ENCODE measurements around the gene COL3A1. TPM values are rescaled to one million over a fixed set of nuclear protein-coding genes. Genes with fewer than 3 reads are reported as not detected.

COL3A1 gene
- total and polyA plus RNA-seq, 2 of the 13 experiments (the other 11 are each of a cell fraction or from before 2014, with no cell fraction given), result 0.04 TPM; not detected in 1

DNA sequence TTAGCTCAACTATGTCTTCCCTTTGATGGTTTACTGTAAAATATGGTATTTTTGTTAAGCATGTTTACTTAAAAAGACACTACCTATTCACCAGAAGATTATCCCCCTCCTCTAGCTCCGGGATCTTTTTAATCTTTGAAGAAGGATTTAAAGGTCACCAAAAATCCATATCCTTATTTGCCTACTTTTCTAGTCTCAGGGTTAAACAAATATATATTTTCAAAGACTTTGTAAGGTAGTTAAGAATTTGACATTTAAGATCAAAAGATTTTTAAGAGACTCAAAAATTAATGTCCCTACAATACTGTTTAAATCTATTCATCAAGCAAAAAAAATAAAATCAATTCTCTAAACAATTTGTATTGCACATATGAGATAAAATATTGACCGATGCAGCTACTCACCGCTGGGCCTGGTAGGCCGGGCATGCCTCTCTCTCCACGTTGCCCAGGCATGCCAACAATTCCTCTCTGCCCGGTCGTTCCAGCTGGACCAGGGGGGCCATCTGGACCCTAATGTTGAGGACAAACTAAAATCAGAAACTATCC lies 76.1 kb downstream of the COL3A1 start (continued):
- TF ChIP-seq ZNF337 (CRISPR knock-in tag; IDR thresholded peaks at IDR 0.05; ENCODE audit: borderline replicate concordance, low read depth), result no peak
- TF ChIP-seq ZNF547 (CRISPR knock-in tag; IDR thresholded peaks at IDR 0.05), result no peak
- peak; percentile 97 for TF ChIP-seq HMG20A (CRISPR knock-in tag; IDR thresholded peaks at IDR 0.05; ENCODE audit: borderline replicate concordance)
- TF ChIP-seq HNRNPL (IDR thresholded peaks at IDR 0.05; ENCODE audit: low read depth, low read length), result peak; percentile 79; the same call in 1 of the 2 replicates
- peak; percentile 76; the same call in 1 of the 2 replicates for TF ChIP-seq MYC (CRISPR knock-in tag; IDR thresholded peaks at IDR 0.05; ENCODE audit: borderline replicate concordance)
- TF ChIP-seq FOXA3 (CRISPR knock-in tag; IDR thresholded peaks at IDR 0.05), result peak; percentile 99
- TF ChIP-seq, protein P1, sequence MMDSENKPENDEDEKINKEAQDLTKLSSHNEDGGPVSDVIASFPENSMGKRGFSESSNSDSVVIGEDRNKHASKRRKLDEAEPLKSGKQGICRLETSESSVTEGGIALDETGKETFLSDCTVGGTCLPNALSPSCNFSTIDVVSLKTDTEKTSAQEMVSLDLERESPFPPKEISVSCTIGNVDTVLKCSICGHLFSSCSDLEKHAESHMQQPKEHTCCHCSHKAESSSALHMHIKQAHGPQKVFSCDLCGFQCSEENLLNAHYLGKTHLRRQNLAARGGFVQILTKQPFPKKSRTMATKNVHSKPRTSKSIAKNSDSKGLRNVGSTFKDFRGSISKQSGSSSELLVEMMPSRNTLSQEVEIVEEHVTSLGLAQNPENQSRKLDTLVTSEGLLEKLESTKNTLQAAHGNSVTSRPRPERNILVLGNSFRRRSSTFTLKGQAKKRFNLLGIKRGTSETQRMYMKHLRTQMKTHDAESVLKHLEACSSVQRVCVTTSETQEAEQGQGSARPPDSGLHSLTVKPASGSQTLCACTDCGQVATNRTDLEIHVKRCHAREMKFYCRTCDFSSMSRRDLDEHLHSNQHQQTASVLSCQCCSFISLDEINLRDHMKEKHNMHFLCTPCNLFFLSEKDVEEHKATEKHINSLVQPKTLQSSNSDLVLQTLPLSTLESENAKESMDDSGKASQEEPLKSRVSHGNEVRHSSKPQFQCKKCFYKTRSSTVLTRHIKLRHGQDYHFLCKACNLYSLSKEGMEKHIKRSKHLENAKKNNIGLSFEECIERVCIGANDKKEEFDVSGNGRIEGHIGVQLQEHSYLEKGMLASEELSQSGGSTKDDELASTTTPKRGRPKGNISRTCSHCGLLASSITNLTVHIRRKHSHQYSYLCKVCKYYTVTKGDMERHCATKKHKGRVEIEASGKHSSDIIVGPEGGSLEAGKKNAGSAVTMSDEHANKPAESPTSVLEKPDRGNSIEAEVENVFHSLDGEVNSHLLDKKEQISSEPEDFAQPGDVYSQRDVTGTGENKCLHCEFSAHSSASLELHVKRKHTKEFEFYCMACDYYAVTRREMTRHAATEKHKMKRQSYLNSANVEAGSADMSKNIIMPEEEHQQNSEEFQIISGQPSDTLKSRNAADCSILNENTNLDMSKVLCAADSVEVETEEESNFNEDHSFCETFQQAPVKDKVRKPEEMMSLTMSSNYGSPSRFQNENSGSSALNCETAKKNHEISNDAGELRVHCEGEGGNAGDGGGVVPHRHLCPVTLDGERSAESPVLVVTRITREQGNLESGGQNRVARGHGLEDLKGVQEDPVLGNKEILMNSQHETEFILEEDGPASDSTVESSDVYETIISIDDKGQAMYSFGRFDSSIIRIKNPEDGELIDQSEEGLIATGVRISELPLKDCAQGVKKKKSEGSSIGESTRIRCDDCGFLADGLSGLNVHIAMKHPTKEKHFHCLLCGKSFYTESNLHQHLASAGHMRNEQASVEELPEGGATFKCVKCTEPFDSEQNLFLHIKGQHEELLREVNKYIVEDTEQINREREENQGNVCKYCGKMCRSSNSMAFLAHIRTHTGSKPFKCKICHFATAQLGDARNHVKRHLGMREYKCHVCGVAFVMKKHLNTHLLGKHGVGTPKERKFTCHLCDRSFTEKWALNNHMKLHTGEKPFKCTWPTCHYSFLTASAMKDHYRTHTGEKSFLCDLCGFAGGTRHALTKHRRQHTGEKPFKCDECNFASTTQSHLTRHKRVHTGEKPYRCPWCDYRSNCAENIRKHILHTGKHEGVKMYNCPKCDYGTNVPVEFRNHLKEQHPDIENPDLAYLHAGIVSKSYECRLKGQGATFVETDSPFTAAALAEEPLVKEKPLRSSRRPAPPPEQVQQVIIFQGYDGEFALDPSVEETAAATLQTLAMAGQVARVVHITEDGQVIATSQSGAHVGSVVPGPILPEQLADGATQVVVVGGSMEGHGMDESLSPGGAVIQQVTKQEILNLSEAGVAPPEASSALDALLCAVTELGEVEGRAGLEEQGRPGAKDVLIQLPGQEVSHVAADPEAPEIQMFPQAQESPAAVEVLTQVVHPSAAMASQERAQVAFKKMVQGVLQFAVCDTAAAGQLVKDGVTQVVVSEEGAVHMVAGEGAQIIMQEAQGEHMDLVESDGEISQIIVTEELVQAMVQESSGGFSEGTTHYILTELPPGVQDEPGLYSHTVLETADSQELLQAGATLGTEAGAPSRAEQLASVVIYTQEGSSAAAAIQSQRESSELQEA (CRISPR knock-in tag; IDR thresholded peaks at IDR 0.05; ENCODE audit: not compliant biosample characterization), result no peak
- TF ChIP-seq, protein P2, sequence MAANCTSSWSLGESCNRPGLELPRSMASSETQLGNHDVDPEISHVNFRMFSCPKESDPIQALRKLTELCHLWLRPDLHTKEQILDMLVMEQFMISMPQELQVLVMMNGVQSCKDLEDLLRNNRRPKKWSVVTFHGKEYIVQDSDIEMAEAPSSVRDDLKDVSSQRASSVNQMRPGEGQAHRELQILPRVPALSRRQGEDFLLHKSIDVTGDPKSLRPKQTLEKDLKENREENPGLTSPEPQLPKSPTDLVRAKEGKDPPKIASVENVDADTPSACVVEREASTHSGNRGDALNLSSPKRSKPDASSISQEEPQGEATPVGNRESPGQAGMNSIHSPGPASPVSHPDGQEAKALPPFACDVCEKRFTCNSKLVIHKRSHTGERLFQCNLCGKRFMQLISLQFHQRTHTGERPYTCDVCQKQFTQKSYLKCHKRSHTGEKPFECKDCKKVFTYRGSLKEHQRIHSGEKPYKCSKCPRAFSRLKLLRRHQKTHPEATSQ (CRISPR knock-in tag; IDR thresholded peaks at IDR 0.05; ENCODE audit: borderline replicate concordance), result peak; percentile 26; the same call in 1 of the 2 replicates
- TF ChIP-seq KAT7 (CRISPR knock-in tag; IDR thresholded peaks at IDR 0.05; ENCODE audit: borderline replicate concordance), result no peak
- TF ChIP-seq, protein P3, sequence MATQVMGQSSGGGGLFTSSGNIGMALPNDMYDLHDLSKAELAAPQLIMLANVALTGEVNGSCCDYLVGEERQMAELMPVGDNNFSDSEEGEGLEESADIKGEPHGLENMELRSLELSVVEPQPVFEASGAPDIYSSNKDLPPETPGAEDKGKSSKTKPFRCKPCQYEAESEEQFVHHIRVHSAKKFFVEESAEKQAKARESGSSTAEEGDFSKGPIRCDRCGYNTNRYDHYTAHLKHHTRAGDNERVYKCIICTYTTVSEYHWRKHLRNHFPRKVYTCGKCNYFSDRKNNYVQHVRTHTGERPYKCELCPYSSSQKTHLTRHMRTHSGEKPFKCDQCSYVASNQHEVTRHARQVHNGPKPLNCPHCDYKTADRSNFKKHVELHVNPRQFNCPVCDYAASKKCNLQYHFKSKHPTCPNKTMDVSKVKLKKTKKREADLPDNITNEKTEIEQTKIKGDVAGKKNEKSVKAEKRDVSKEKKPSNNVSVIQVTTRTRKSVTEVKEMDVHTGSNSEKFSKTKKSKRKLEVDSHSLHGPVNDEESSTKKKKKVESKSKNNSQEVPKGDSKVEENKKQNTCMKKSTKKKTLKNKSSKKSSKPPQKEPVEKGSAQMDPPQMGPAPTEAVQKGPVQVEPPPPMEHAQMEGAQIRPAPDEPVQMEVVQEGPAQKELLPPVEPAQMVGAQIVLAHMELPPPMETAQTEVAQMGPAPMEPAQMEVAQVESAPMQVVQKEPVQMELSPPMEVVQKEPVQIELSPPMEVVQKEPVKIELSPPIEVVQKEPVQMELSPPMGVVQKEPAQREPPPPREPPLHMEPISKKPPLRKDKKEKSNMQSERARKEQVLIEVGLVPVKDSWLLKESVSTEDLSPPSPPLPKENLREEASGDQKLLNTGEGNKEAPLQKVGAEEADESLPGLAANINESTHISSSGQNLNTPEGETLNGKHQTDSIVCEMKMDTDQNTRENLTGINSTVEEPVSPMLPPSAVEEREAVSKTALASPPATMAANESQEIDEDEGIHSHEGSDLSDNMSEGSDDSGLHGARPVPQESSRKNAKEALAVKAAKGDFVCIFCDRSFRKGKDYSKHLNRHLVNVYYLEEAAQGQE (IDR thresholded peaks at IDR 0.05; ENCODE audit: borderline replicate concordance in 1 of 2, low read depth in 1 of 2, low read length in 2 of 2), result peak in 1 of 2 experiments; percentile 48; a peak in 2 of 4 replicates
- TF ChIP-seq, protein P4, sequence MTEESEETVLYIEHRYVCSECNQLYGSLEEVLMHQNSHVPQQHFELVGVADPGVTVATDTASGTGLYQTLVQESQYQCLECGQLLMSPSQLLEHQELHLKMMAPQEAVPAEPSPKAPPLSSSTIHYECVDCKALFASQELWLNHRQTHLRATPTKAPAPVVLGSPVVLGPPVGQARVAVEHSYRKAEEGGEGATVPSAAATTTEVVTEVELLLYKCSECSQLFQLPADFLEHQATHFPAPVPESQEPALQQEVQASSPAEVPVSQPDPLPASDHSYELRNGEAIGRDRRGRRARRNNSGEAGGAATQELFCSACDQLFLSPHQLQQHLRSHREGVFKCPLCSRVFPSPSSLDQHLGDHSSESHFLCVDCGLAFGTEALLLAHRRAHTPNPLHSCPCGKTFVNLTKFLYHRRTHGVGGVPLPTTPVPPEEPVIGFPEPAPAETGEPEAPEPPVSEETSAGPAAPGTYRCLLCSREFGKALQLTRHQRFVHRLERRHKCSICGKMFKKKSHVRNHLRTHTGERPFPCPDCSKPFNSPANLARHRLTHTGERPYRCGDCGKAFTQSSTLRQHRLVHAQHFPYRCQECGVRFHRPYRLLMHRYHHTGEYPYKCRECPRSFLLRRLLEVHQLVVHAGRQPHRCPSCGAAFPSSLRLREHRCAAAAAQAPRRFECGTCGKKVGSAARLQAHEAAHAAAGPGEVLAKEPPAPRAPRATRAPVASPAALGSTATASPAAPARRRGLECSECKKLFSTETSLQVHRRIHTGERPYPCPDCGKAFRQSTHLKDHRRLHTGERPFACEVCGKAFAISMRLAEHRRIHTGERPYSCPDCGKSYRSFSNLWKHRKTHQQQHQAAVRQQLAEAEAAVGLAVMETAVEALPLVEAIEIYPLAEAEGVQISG (CRISPR knock-in tag; IDR thresholded peaks at IDR 0.05), result peak; percentile 38; the same call in 1 of the 2 replicates
- TF ChIP-seq CBX1 (IDR thresholded peaks at IDR 0.05; ENCODE audit: low read depth), result no peak
